HepG2 (cell line): ENCODE results near the gene KRTDAP. TPM values are rescaled to one million over a fixed set of nuclear protein-coding genes. Genes with fewer than 3 reads are reported as not detected.

Source experiments
- ARID5B ChIP-seq: IDR thresholded peaks from 2 replicates; pipeline ENCODE4 v1.4.0; 2020; ENCODE audit warnings: mild to moderate bottlenecking, missing genetic modification reagents
- E2F5 ChIP-seq: sonication (generic); formaldehyde crosslinking; conservative IDR thresholded peaks from 2 replicates; pipeline ENCODE4 v1.4.0; 2020; ENCODE audit warnings: missing genetic modification reagents
- NCOA1 ChIP-seq: sonication (generic); formaldehyde crosslinking; IDR thresholded peaks from 2 replicates; pipeline ENCODE4 v1.9.0; 2021; ENCODE audit warnings: missing genetic modification reagents
- REPIN1 ChIP-seq: sonication (generic); formaldehyde crosslinking; IDR thresholded peaks from 2 replicates; pipeline ENCODE4 v1.8.0; 2022; ENCODE audit warnings: missing genetic modification reagents, low read depth, mild to moderate bottlenecking, borderline replicate concordance
- ZNF260 ChIP-seq: sonication (generic); formaldehyde crosslinking; IDR thresholded peaks from 2 replicates; pipeline ENCODE4 v1.4.0; 2020; ENCODE audit warnings: missing genetic modification reagents, low read depth, mild to moderate bottlenecking, borderline replicate concordance
- ZNF264 ChIP-seq: sonication (generic); formaldehyde crosslinking; IDR thresholded peaks from 2 replicates; pipeline ENCODE4 v1.4.0; 2020; ENCODE audit warnings: missing genetic modification reagents
- ZNF318 ChIP-seq: sonication (generic); formaldehyde crosslinking; IDR thresholded peaks from 2 replicates; pipeline ENCODE4 v1.4.0; 2020; ENCODE audit warnings: mild to moderate bottlenecking, missing genetic modification reagents
- ZNF44 ChIP-seq: sonication (generic); formaldehyde crosslinking; IDR thresholded peaks from 2 replicates; pipeline ENCODE4 v1.5.1; 2020; ENCODE audit warnings: mild to moderate bottlenecking, missing genetic modification reagents
- ZNF496 ChIP-seq: sonication (generic); formaldehyde crosslinking; IDR thresholded peaks from 2 replicates; pipeline ENCODE4 v1.8.1; 2023; ENCODE audit warnings: mild to moderate bottlenecking, moderate library complexity, missing genetic modification reagents; ENCODE audit not compliant: insufficient replicate concordance
- ZNF652 ChIP-seq: IDR thresholded peaks from 2 replicates; pipeline ENCODE4 v1.6.1; 2016; ENCODE audit warnings: low read depth, borderline replicate concordance
- polyA plus RNA-seq, 8 experiments: library from polyadenylated mRNA; depleted of rRNA in 3 of 8; stranded (reverse) in 7 of 8; unstranded in 1 of 8; fragments of >200 nt; fragmentation: Illumina TruSeq in 4 of 8; extraction: Trizol in 4 of 8; gene quantifications; 2 replicates each; pipeline versions ENCODE4 v1.2.1 to v1.2.3, GENCODE V29; 2011 to 2016; ENCODE audit warnings: low read depth in 4 of 8, missing spikeins in 1 of 8, mixed read lengths in 1 of 8; ENCODE audit not compliant: insufficient read depth in 1 of 8
- total RNA-seq, 5 experiments: library from RNA; depleted of rRNA; stranded (reverse); fragments of >200 nt; fragmentation: Illumina TruSeq; extraction: Trizol; gene quantifications; 2 replicates each; pipeline ENCODE4 v1.2.3, GENCODE V29; 2016; ENCODE audit warnings: low read depth in 1 of 5

KRTDAP gene
- total and polyA plus RNA-seq, 2 of the 13 experiments (the other 11 are each of a cell fraction or from before 2014, with no cell fraction given) = 0.86 to 1.5 TPM

GRCh38 chr19:35455616-35456201 lies 34.6 kb downstream of the KRTDAP start (continued):
- TF ChIP-seq ARID5B (CRISPR knock-in tag) = peak; percentile 41; the same call in 1 of the 2 replicates
- TF ChIP-seq ZNF44 = no peak
- TF ChIP-seq NCOA1 = no peak
- peak; percentile 80 for TF ChIP-seq ZNF652
- no peak for TF ChIP-seq ZNF264 (CRISPR knock-in tag)
- no peak for TF ChIP-seq ZNF260 (CRISPR knock-in tag)
- TF ChIP-seq ZNF318 (CRISPR knock-in tag) = no peak
- no peak for TF ChIP-seq REPIN1 (CRISPR knock-in tag)
- no peak for TF ChIP-seq E2F5 (CRISPR knock-in tag)
- TF ChIP-seq ZNF496 (CRISPR knock-in tag) = no peak
